ENCODE measurements around the gene MAG.

GRCh38 chr19:35292421-35293362 is 731 bp downstream of the MAG start:
- TF ChIP-seq POLR2AphosphoS5 (IDR thresholded peaks at IDR 0.05; ENCODE audit: borderline replicate concordance, low read depth, low read length) (no peak), EZH2 (IDR thresholded peaks at IDR 0.05) (no peak)

Measured in SK-N-MC (cell line).